ENCODE data around the gene KPNA3. TPM values are rescaled to one million over a fixed set of nuclear protein-coding genes. Genes with fewer than 3 reads are reported as not detected.

Gene KPNA3
- total RNA-seq, 1 experiment from 2014 or later: 49.7 TPM

DNA sequence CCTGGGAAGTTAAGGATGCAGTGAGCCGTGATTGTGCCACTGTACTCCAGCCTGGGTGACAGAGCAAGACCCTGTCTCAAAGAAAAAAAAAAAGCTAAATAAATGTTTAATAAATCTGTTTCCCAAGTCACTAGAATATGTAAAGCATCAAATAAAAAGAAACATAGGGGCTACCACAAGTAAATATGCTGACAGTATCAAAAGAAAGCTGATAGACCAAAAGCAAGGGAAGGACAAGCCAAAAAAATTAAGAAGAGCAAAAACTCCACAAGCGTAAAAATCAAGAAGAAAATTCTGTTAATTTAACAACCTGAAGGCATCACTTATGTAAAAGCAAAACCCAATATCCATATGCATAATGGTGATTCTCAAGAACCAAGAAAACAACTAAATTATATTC is 9.7 kb downstream of the KPNA3 start:
- Mint-ChIP-seq H3K9me3 (no peaks in the 10 kb centered on the region), H3K36me3 (ENCODE audit: insufficient read depth in 1 of 3, low read depth in 3 of 3) (no peaks in the 10 kb centered on the region), H3K4me1 (peaks cover 17 to 27% of the 10 kb centered on the region in 2 experiments), H3K4me3 (no peak overlapping the region), H3K27ac (no peak overlapping the region), H3K27me3 (ENCODE audit: low read depth) (no peaks in the 10 kb centered on the region)
- no peaks in the 10 kb centered on the region for H3K9me3 ChIP-seq (ENCODE audit: control insufficient read depth, low read depth, low read length)
- H2BK20ac ChIP-seq (ENCODE audit: low read depth, low read length, poor library complexity, severe bottlenecking): no peak overlapping the region
- no peak overlapping the region for H3K9ac ChIP-seq (ENCODE audit: extremely low read depth, insufficient read length, low read length)
- no peak overlapping the region for H2BK12ac ChIP-seq (ENCODE audit: insufficient read length, low read depth, low read length)
- no peak overlapping the region for H3K27ac ChIP-seq (ENCODE audit: insufficient read length, low read depth, low read length)
- H4K20me1 ChIP-seq (ENCODE audit: control insufficient read depth, insufficient read depth, insufficient read length): peaks cover 2% of the 10 kb centered on the region
- no peak overlapping the region for H3K23ac ChIP-seq (ENCODE audit: insufficient read length, low read depth, low read length)
- no CpG with 5 or more reads among the region's 2 CpGs for WGBS (ENCODE audit: extremely low coverage, insufficient read length, low lambda C conversion rate)
- H3K4me2 ChIP-seq (ENCODE audit: insufficient read depth, insufficient read length, low read length): no peak overlapping the region
- no peak overlapping the region for H2AFZ ChIP-seq (ENCODE audit: low read length)
- H3K14ac ChIP-seq (ENCODE audit: insufficient read depth, low read length): no peak overlapping the region
- H3K23me2 ChIP-seq (ENCODE audit: insufficient read length, low read depth, low read length, poor library complexity, severe bottlenecking): no peaks in the 10 kb centered on the region
- H2BK15ac ChIP-seq (ENCODE audit: low read depth, low read length): no peak overlapping the region
- no peaks in the 10 kb centered on the region for H3K4me1 ChIP-seq (ENCODE audit: insufficient read depth, low read length)
- H3K79me2 ChIP-seq (ENCODE audit: insufficient read depth, low read length): peaks cover 26% of the 10 kb centered on the region; the same call in 1 of the 2 replicates
- H3K79me1 ChIP-seq (ENCODE audit: insufficient read depth, low read depth, low read length, poor library complexity, severe bottlenecking): peaks cover 7% of the 10 kb centered on the region
- TF ChIP-seq CTCF (conservative IDR thresholded peaks at IDR 0.05): no peak
- no peak overlapping the region for H2BK5ac ChIP-seq (ENCODE audit: insufficient read length, low read length)
- H3K4ac ChIP-seq (ENCODE audit: low read depth, low read length): no peak overlapping the region
- no peak overlapping the region for H4K8ac ChIP-seq (replicated peaks; ENCODE audit: insufficient read length, low read depth, low read length)
- H3T11ph ChIP-seq (ENCODE audit: low read length): no peak overlapping the region
- no peak overlapping the region for H4K91ac ChIP-seq (ENCODE audit: insufficient read length, low read depth, low read length)
- no peaks in the 10 kb centered on the region for H3K27me3 ChIP-seq (ENCODE audit: insufficient read depth, low read length)
- H4K5ac ChIP-seq (ENCODE audit: insufficient read length, low read depth, low read length): no peak overlapping the region
- H2AK5ac ChIP-seq (ENCODE audit: insufficient read length, low read length): no peak overlapping the region
- no peak for DNase-seq
- no peak overlapping the region for H3K56ac ChIP-seq (ENCODE audit: insufficient read length, low read depth, low read length)
- no peak overlapping the region for H3K18ac ChIP-seq (ENCODE audit: insufficient read length, low read depth, low read length)
- H2BK120ac ChIP-seq (ENCODE audit: low read depth, low read length, poor library complexity, severe bottlenecking): no peak overlapping the region
